Cardiac septum (tissue), 1 donor: ENCODE data around the gene ESYT2. TPM values are rescaled to one million over a fixed set of nuclear protein-coding genes. Genes with fewer than 3 reads are reported as not detected.

Experiments
- DNase-seq: peaks from one replicate; pipeline ENCODE4 v3.0.0-alpha.2; 2020; ENCODE audit warnings: low spot score
- intact Hi-C: fragments of 100-400 bp; cut with DNase I; formaldehyde crosslinking; loops from one replicate; pipeline ENCODE4 v1.14.0; 2022
- total RNA-seq: library from RNA; stranded (reverse); fragmentation: NEBNext Ultra II Directional; extraction: Animal tissue kit (Norgen Biotek cat#: 25700); gene quantifications from one replicate; pipeline ENCODE4 v1.2.1, GENCODE V29; 2021
- donor health status: DM: no; HTN: no; CAD: no.

The ESYT2 gene
- total RNA-seq, 1 donor from 2014 or later, result 45.6 TPM

GRCh38 chr7:158809596-158809995, 19.7 kb downstream of the ESYT2 start:
- intact Hi-C loops, result no loop called here
- no peak for DNase-seq

DNA sequence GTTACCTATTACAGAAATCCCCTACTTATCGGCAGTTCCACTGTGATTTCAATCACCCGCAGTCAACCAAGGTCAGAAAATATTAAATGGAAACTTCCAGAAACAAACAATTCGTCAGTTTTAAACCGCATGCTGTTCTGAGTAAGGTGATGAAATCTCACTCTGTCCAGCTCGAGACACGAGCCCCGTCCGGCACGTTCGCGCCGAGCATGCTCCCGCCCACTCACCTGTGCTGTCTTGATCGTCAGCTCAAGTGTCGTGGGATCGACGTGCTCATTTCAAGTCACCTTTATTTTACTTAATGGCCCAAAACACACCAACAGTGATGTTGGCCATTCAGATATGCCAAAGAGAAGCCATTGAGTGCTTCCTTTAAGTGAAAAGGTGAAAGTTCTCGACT, 21.2 kb downstream of the ESYT2 start:
- intact Hi-C loops, result no loop called here
- DNase-seq, result no peak

DNA sequence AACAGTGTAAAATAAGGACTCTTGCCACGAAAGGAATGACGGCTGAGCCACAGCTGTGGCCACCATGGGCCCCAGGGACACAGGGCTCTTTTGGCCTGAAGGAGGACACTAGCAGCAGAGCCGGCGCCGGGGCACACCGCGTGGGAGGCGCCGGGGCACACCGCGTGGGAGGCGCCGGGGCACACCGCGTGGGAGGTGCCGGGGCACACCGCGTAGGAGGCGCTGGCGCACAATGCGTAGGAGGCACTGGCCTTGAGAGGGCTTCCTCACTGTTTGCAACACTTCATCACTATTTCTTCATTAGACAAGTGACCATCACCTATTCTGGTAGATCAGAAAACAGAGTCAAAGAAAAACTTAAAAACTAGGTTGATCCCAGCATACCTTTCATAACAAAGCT, 23.4 kb downstream of the ESYT2 start:
- intact Hi-C loops, result no loop called here

DNA sequence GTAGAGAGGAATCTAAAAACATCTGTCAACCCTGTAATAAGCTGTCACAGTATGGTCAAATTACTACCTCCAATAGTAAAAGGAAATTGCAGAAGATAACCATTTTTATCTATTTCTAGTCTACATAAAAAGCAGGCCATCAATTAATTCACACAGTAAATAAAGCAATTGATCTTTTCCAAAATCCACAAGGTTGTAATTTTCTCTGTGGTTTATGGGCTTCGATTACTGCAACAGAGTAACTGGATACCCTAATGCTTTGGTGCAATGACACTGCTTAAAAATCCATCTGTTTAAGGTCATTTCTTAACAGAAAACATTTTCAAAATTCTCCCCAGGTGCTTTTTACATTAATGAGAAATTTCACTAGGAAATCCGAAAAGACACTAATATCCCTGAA, 23.9 kb downstream of the ESYT2 start:
- DNase-seq, result no peak
- intact Hi-C loops, result no loop called here

More for the DNA sequence above, 23.4 kb downstream of the ESYT2 start:
- DNase-seq, result no peak

DNA sequence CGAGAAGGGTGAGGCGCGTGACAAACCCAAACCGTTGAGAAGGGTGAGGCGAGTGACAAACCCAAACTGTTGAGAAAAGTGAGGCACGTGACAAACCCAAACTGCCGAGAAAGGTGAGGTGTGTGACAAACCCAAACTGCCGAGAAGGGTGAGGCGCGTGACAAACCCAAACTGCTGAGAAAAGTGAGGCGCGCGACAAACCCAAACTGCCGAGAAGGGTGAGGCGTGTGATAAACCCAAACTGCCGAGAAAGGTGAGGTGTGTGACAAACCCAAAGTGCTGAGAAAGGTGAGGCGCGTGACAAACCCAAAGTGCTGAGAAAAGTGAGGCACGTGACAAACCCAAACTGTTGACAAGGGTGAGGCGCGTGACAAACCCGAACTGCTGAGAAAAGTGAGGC, 25.0 kb downstream of the ESYT2 start:
- intact Hi-C loops, result no loop called here
- DNase-seq, result no peak

DNA sequence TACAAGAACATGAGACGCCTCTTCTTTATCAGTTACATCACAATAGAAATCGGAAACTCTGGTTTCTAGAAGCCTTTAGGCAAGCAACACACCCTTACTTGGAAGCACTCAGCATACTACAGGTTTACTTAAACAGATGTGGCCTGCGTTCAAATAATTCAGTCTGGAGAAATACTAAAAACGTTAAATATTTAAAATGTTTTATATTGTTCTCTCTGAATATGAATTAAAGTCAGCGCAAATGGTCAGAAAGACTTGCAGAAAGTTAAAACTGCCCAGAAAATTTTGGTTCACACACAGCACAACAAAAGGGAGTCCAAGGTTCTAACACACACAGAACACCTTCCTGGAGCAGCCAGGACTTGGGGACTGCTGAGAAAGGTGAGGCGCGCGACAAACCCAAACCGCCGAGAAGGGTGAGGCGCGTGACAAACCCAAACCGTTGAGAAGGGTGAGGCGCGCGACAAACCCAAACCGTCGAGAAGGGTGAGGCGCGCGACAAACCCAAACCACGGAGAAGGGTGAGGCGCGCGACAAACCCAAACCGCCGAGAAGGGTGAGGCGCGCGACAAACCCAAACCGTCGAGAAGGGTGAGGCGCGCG, 25.8 kb downstream of the ESYT2 start:
- intact Hi-C loops, result no loop called here
- no peak for DNase-seq

DNA sequence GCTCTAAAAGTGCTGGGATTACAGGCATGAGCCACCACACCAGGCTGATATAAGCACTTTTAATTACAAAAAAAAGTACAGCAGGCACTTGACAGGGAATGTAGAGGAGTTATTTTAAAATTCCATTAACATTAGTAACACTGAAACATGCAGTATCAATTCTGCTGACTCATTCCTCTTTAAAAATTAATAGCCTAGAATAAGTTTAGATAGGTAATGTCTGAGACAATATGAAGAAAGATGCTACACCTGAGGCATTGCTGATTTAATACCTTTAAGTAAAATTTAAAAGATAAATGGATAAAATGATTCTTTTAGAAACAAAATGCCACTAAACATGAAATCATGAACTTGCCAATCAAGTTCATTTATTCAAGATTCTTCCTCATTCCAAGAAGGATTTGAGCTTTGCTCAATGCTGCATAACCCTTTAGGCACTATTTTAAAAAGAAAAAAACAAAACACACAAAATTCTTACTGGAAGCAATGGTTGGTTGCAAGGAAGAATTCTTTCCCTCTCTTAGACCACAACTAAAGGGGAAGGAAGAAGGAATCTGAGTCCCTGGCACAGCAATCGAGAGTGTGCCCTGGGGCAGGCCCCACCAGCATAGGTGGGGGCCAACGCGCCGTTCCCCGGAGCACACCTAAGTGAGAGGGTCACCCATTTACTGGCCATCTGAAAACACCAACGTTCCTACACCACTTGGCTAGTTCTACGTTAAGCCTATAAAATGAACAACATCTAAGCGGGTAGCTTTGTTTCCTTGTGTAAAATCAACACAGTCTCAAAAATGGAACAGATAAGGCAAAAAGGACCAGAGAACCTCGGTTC, 26.6 kb downstream of the ESYT2 start:
- no peak for DNase-seq
- intact Hi-C loops, result no loop called here

DNA sequence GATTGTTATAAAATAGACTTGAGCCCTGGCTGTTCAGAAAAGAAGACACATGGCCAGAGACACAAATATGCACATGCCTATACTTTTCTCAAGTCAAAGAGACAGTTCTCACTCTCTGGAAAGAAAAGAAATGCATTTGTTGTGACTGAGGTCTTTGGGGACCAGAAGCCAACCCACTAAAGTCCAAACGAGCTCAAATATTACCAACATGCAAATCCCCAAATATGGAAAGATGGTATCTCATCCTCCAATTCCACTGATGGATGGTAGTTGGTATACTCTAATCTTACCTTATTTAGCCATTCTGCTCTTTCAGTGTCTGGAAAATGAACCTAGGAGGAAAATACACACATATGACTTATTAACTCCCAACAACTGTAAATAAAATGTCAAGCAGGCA, 30.6 kb downstream of the ESYT2 start:
- DNase-seq, result no peak
- intact Hi-C loops, result no loop called here

DNA sequence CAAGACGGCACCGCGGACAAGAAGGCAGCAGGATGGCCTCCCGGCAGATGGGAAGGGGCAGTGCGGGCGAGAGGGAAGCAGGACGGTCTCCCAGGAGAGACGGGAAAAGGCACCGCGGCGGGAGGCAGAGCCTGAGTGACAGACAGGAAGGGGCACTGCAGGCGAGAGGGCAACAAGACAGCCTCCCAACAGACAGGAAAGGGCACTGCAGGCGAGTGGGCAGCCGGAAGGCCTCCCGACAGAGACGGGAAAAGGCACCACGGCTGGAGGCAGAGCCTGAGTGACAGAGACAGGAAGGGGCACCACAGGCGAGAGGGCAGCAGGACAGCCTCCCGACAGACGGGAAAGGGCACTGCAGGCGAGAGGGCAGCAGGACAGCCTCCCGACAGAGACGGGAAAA, 32.6 kb downstream of the ESYT2 start:
- DNase-seq, result no peak
- intact Hi-C loops, result no loop called here

- intact Hi-C loops, result no loop called here
- no peak for DNase-seq
Measured at GRCh38 chr7:158795272-158795671, 34.0 kb downstream of the ESYT2 start.

- intact Hi-C loops, result no loop called here
- no peak for DNase-seq
Measured at GRCh38 chr7:158791107-158791506, 38.2 kb downstream of the ESYT2 start.

DNA sequence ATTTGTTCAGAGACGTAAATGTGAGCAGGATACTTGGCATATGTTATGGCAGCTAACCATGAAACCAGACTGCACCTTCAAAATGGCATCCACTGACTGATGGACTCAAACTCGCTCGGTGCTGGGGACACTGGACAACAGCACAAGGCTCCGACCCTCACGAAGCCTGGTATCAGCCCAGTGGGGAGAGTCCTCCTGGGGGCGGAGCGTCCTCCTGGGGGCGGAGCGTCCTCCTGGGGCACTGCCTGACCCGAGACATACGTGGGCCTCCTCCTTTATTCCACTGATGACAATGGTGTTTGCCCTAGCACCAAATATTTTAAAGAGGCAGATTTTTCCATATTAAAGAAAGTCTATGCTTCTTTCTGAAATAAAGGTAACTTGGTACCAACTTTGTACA, 39.5 kb downstream of the ESYT2 start:
- intact Hi-C loops, result no loop called here
- no peak for DNase-seq

DNA sequence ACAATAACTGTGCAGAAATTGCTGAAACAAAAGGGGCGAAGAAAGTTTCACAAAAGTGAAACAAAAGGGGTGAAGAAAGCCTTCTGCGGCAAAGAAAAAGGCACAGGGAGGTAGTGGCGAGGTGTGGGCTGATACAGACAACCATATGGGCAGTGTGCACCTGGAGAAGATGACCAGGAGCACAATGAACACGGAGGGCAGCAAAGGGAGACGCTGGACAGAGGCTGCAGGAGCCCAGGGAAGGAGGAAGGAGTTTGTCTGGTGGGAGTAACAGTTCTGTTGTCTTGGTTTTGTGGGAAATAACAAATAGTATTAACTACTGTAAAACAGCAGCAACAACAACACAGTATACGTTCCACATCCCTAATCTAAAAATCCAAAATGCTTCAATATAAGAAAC, 42.4 kb downstream of the ESYT2 start:
- DNase-seq, result no peak
- intact Hi-C loops, result no loop called here

- intact Hi-C loops, result loop anchor here (5.0 kb wide), 1 partner anchor 78 kb away; no protein-coding TSS in a partner anchor
Measured at GRCh38 chr7:158784270-158784669, 45.0 kb downstream of the ESYT2 start.

DNA sequence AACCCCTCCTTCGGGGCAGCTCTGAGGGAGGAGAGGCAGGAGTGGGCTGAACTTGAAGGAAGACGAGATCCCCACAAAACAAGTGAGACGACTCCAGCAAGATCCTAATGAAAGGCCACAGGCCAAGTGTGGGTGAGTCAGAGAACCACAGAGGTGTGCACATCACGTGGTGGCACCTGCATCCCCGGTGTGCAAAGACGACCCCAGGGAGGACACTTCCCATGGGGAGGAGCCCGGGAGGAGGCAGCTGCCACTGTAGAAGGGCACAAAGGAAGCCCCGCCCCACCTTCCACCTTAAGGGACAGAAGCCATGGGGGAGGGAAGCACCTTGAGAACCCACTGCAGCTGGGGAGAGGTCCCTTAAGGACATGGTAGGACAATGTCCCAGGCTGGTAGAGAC, 45.7 kb downstream of the ESYT2 start:
- intact Hi-C loops, result loop anchor here (1.0 to 5.0 kb wide), 3 partner anchors 45 to 193 kb away; no protein-coding TSS in a partner anchor
- no peak for DNase-seq

More at GRCh38 chr7:158784270-158784669, 45.0 kb downstream of the ESYT2 start:
- DNase-seq, result no peak

GRCh38 chr7:158782761-158783401, 46.4 kb downstream of the ESYT2 start:
- intact Hi-C loops, result loop anchor here (1.0 to 5.0 kb wide), 3 partner anchors 45 to 194 kb away; no protein-coding TSS in a partner anchor
- DNase-seq, result peak; percentile 89

GRCh38 chr7:158781974-158782664, 47.2 kb downstream of the ESYT2 start:
- intact Hi-C loops, result loop anchor here (2.0 to 5.0 kb wide), 2 partner anchors 80 to 195 kb away; no protein-coding TSS in a partner anchor
- no peak for DNase-seq

GRCh38 chr7:158781217-158781973, 47.9 kb downstream of the ESYT2 start:
- DNase-seq, result no peak
- intact Hi-C loops, result loop anchor here (5.0 kb wide), 1 partner anchor 81 kb away; no protein-coding TSS in a partner anchor
